ENCODE results near the gene SIL1.
"Not testable (repeated sequence)": the region's sequence is repeated elsewhere in the genome, so short reads cannot be mapped to it uniquely, and the experiment has no call there.

Gene SIL1

DNA sequence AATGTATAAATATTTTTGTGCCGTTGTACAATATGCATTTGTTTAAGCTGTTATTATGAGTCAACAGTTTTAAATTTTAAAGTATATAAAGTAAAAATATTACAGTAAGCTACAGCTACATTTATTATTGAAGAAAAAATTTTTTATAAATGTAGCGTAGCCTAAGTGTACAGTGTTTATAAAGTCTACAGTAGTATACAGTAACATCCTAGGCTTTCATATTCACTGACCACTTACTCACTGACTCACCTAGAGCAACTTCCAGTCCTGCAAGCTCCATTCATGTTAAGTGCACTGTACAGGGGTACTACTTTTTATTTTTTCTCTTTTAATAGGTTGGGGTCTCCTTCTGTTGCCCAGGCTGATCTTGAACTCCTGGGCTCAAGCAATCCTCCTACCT, 30.6 kb downstream of the SIL1 start:
- no peak overlapping the region for H3K27ac ChIP-seq
- no peak for DNase-seq
- H3K27me3 ChIP-seq (ENCODE audit: insufficient read depth, low read depth, severe bottlenecking): no peaks in the 10 kb centered on the region
- peaks cover 6% of the 10 kb centered on the region for H3K9me3 ChIP-seq (ENCODE audit: severe bottlenecking)
- no peak overlapping the region for H3K4me3 ChIP-seq (ENCODE audit: low read depth, low read length)
- TF ChIP-seq, protein P1, sequence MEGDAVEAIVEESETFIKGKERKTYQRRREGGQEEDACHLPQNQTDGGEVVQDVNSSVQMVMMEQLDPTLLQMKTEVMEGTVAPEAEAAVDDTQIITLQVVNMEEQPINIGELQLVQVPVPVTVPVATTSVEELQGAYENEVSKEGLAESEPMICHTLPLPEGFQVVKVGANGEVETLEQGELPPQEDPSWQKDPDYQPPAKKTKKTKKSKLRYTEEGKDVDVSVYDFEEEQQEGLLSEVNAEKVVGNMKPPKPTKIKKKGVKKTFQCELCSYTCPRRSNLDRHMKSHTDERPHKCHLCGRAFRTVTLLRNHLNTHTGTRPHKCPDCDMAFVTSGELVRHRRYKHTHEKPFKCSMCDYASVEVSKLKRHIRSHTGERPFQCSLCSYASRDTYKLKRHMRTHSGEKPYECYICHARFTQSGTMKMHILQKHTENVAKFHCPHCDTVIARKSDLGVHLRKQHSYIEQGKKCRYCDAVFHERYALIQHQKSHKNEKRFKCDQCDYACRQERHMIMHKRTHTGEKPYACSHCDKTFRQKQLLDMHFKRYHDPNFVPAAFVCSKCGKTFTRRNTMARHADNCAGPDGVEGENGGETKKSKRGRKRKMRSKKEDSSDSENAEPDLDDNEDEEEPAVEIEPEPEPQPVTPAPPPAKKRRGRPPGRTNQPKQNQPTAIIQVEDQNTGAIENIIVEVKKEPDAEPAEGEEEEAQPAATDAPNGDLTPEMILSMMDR (IDR thresholded peaks at IDR 0.05; ENCODE audit: low read depth, low read length): no peak
- H3K36me3 ChIP-seq: no peaks in the 10 kb centered on the region

DNA sequence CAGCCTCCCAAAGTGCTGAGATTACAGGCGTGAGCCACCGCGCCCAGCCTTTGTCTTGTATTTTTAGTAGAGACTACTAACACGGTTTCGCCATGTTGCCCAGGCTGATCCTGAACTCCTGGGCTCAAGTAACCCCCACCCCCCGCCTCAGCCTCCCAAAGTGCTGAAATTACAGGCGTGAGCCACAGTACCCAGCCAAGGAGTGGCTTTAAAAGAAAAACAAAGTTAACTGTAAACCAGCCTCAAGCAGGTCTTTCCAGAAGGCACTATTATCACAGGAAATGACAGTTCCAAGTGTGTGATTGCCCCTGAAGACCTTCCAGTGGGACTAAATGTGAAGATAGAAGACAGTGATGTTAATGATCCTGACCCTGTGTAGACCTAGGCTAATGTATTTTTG, 31.1 kb downstream of the SIL1 start:
- H3K4me3 ChIP-seq (ENCODE audit: low read depth, low read length): no peak overlapping the region
- H3K27me3 ChIP-seq (ENCODE audit: insufficient read depth, low read depth, severe bottlenecking): no peaks in the 10 kb centered on the region
- no peak for DNase-seq
- no peaks in the 10 kb centered on the region for H3K36me3 ChIP-seq
- no peak overlapping the region for H3K27ac ChIP-seq
- H3K9me3 ChIP-seq (ENCODE audit: severe bottlenecking): peaks cover 2% of the 10 kb centered on the region
- TF ChIP-seq, protein P1 (IDR thresholded peaks at IDR 0.05; ENCODE audit: low read depth, low read length): no peak

- not testable (repeated sequence) for H3K9me3 ChIP-seq (ENCODE audit: severe bottlenecking); H3K4me3 ChIP-seq (ENCODE audit: low read depth, low read length); H3K27me3 ChIP-seq (ENCODE audit: insufficient read depth, low read depth, severe bottlenecking); H3K27ac ChIP-seq; DNase-seq; H3K36me3 ChIP-seq
Measured at GRCh38 chr5:139164897-139165296, 33.3 kb downstream of the SIL1 start.

DNA sequence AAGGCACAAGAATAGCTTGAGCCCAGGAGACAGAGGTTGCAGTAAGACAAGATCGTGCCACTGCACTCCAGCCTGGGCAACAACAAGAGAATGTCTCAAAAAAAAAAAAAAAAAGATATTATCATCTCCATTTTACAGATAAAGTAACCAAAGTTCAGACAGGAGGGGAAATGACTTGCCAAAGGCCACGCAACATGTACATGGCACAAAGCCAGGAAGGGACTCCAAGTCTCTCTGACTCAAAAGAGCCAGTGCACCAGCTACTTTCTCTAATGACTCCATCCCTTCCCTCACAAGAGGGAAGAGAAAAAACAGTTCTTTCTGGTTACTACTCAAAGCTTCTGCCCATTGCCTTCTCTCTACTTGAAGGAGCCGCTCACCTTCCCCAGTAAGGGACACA, 34.1 kb downstream of the SIL1 start:
- DNase-seq: no peak
- Histone ChIP-seq H3K4me3 (ENCODE audit: low read depth, low read length) (no peak overlapping the region), H3K27me3 (ENCODE audit: insufficient read depth, low read depth, severe bottlenecking) (no peaks in the 10 kb centered on the region), H3K36me3 (no peaks in the 10 kb centered on the region), H3K9me3 (ENCODE audit: severe bottlenecking) (no peaks in the 10 kb centered on the region), H3K27ac (no peak overlapping the region)
- TF ChIP-seq, protein P1 (IDR thresholded peaks at IDR 0.05; ENCODE audit: low read depth, low read length): no peak

GRCh38 chr5:139162448-139162847, 35.7 kb downstream of the SIL1 start:
- H3K27me3 ChIP-seq (ENCODE audit: insufficient read depth, low read depth, severe bottlenecking): no peaks in the 10 kb centered on the region
- H3K4me3 ChIP-seq (ENCODE audit: low read depth, low read length): no peak overlapping the region
- TF ChIP-seq, protein P1 (IDR thresholded peaks at IDR 0.05; ENCODE audit: low read depth, low read length): no peak
- no peak overlapping the region for H3K27ac ChIP-seq
- H3K9me3 ChIP-seq (ENCODE audit: severe bottlenecking): peaks cover under 1% of the 10 kb centered on the region
- no peaks in the 10 kb centered on the region; the same call in 1 of the 2 replicates for H3K36me3 ChIP-seq
- no peak for DNase-seq

DNA sequence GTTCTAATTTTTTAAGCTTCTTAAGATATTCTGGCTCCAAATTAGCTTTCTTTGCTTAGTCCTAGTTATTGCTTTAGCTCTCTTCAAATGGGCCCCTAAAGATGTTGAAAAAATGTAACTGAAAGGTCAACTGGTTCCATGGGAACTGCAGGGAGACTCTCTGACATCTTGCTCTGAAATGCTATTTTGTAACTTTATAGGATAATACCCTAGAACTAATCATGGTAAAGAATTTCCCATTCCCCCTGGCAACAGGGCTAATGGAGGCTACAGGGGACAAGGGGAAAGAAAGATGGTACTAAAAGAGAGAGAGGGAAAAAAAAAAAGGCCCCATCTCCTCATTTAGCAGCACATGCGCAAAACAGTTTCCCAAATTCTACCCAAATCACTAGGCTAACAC, 39.4 kb downstream of the SIL1 start:
- TF ChIP-seq, protein P1 (IDR thresholded peaks at IDR 0.05; ENCODE audit: low read depth, low read length): no peak
- H3K27ac ChIP-seq: no peak overlapping the region
- no peak overlapping the region for H3K4me3 ChIP-seq (ENCODE audit: low read depth, low read length)
- DNase-seq: no peak
- peaks cover 3% of the 10 kb centered on the region; the same call in 1 of the 2 replicates for H3K36me3 ChIP-seq
- H3K9me3 ChIP-seq (ENCODE audit: severe bottlenecking): peaks cover 13% of the 10 kb centered on the region
- H3K27me3 ChIP-seq (ENCODE audit: insufficient read depth, low read depth, severe bottlenecking): no peaks in the 10 kb centered on the region
